SK-N-SH treated with all-trans-retinoic acid at 6 μM for 48 hours (cell line): ENCODE measurements around the gene COL25A1.

Source experiments
- ATAC-seq: fragments of 200-7000 bp; cut with Tn5 transposase; 3 replicates; pipeline ENCODE4 v1.9.1; 2020; ENCODE audit warnings: mild to moderate bottlenecking, moderate library complexity
- ARNTL ChIP-seq: fragments of 450-650 bp; formaldehyde crosslinking; IDR thresholded peaks from 2 replicates; pipeline ENCODE4 v1.5.0; 2020; ENCODE audit warnings: low read depth, mild to moderate bottlenecking, moderate library complexity, borderline replicate concordance
- BACH2 ChIP-seq: fragments of 250-450 bp; sonication (Bioruptor Pico); IDR thresholded peaks from 2 replicates; pipeline ENCODE4 v1.9.0; 2021; ENCODE audit warnings: mild to moderate bottlenecking, borderline replicate concordance
- CSDC2 ChIP-seq: fragments of 250-450 bp; sonication (Bioruptor Pico); IDR thresholded peaks from 2 replicates; pipeline ENCODE4 v1.5.0; 2020; ENCODE audit warnings: mild to moderate bottlenecking, moderate library complexity
- ESRRG ChIP-seq: fragments of 250-450 bp; sonication (Bioruptor Pico); IDR thresholded peaks from 2 replicates; pipeline ENCODE4 v1.6.1; 2021; ENCODE audit warnings: mild to moderate bottlenecking
- GLIS3 ChIP-seq: fragments of 250-450 bp; sonication (Bioruptor Pico); IDR thresholded peaks from 2 replicates; pipeline ENCODE4 v1.5.0; 2020; ENCODE audit warnings: mild to moderate bottlenecking, moderate library complexity
- OSR1 ChIP-seq: fragments of 250-450 bp; sonication (Bioruptor Pico); IDR thresholded peaks from 2 replicates; pipeline ENCODE4 v1.8.0; 2022; ENCODE audit warnings: moderate library complexity, mild to moderate bottlenecking, inconsistent platforms
- PPARA ChIP-seq: fragments of 250-450 bp; sonication (Bioruptor Pico); IDR thresholded peaks from 2 replicates; pipeline ENCODE4 v1.5.0; 2020; ENCODE audit warnings: mild to moderate bottlenecking, borderline replicate concordance
- RARB ChIP-seq: fragments of 250-450 bp; sonication (Bioruptor Pico); IDR thresholded peaks from 2 replicates; pipeline ENCODE4 v1.8.0; 2021; ENCODE audit warnings: mild to moderate bottlenecking, moderate library complexity
- SNAI2 ChIP-seq: fragments of 250-450 bp; sonication (Bioruptor Pico); IDR thresholded peaks from 2 replicates; pipeline ENCODE4 v1.5.0; 2020; ENCODE audit warnings: mild to moderate bottlenecking, moderate library complexity
- TCF4 ChIP-seq: fragments of 250-450 bp; sonication (Bioruptor Pico); IDR thresholded peaks from 2 replicates; pipeline ENCODE4 v1.8.0; 2021; ENCODE audit warnings: mild to moderate bottlenecking, moderate library complexity, borderline replicate concordance
- TOX ChIP-seq: fragments of 250-450 bp; sonication (Bioruptor Pico); IDR thresholded peaks from 2 replicates; pipeline ENCODE4 v1.8.0; 2021; ENCODE audit warnings: mild to moderate bottlenecking, moderate library complexity, borderline replicate concordance
- ZC3H10 ChIP-seq: fragments of 250-450 bp; sonication (Bioruptor Pico); IDR thresholded peaks from 2 replicates; pipeline ENCODE4 v1.5.1; 2021; ENCODE audit warnings: mild to moderate bottlenecking, moderate library complexity
- ZFP3 ChIP-seq: fragments of 250-450 bp; sonication (Bioruptor Pico); IDR thresholded peaks from 2 replicates; pipeline ENCODE4 v1.5.0; 2020; ENCODE audit warnings: mild to moderate bottlenecking, moderate library complexity
- ZFP30 ChIP-seq: fragments of 450-650 bp; formaldehyde crosslinking; IDR thresholded peaks from 2 replicates; pipeline ENCODE4 v1.5.0; 2022; ENCODE audit warnings: mild to moderate bottlenecking, moderate library complexity
- ZNF565 ChIP-seq: fragments of 450-650 bp; formaldehyde crosslinking; conservative IDR thresholded peaks from 2 replicates; pipeline ENCODE4 v1.5.0; 2020; ENCODE audit warnings: low read depth, mild to moderate bottlenecking, moderate library complexity
- ZNF8 ChIP-seq: fragments of 450-650 bp; formaldehyde crosslinking; IDR thresholded peaks from 2 replicates; pipeline ENCODE4 v1.5.0; 2020; ENCODE audit warnings: mild to moderate bottlenecking, moderate library complexity
- TF ChIP-seq, protein P1 (sequence below): fragments of 250-450 bp; sonication (Bioruptor Pico); IDR thresholded peaks from 2 replicates; pipeline ENCODE4 v1.5.1; 2021; ENCODE audit warnings: mild to moderate bottlenecking, moderate library complexity
- TF ChIP-seq, protein P2 (sequence below): fragments of 250-450 bp; sonication (Bioruptor Pico); IDR thresholded peaks from 2 replicates; pipeline ENCODE4 v1.8.0; 2021; ENCODE audit warnings: low read depth, mild to moderate bottlenecking, moderate library complexity, borderline replicate concordance
- TF ChIP-seq, protein P3 (sequence below): fragments of 250-450 bp; sonication (Bioruptor Pico); IDR thresholded peaks from 2 replicates; pipeline ENCODE4 v1.5.0; 2020; ENCODE audit warnings: mild to moderate bottlenecking, moderate library complexity
- TF ChIP-seq, protein P4 (sequence below): fragments of 250-450 bp; sonication (Bioruptor Pico); IDR thresholded peaks from 2 replicates; pipeline ENCODE4 v1.8.0; 2020; ENCODE audit warnings: mild to moderate bottlenecking, moderate library complexity, borderline replicate concordance
- TF ChIP-seq, protein P5 (sequence below): fragments of 250-450 bp; sonication (Bioruptor Pico); IDR thresholded peaks from 2 replicates; pipeline ENCODE4 v1.5.1; 2020; ENCODE audit warnings: low read depth, mild to moderate bottlenecking, moderate library complexity

COL25A1 gene

DNA sequence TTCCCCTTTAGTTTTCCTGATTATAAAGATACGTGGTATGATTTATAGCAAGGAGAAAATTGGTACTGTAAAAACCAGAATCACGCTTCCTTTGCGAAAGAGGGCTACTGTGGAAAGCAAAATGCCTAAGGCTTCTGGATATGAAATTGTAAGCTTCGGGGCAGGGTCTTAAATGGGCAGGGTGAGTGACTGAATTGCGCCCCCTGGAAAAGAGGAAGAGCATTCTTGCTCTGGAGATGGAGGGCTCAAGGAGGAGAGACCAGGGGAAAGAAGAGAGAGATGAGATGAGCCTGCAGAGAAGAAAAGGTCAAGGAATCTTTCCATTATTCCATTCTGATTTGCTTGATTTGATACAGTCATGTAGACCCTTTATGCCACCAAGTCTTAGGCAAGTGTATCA lies 526.5 kb downstream of the COL25A1 start:
- ATAC-seq, result no peak
- TF ChIP-seq, protein P1, sequence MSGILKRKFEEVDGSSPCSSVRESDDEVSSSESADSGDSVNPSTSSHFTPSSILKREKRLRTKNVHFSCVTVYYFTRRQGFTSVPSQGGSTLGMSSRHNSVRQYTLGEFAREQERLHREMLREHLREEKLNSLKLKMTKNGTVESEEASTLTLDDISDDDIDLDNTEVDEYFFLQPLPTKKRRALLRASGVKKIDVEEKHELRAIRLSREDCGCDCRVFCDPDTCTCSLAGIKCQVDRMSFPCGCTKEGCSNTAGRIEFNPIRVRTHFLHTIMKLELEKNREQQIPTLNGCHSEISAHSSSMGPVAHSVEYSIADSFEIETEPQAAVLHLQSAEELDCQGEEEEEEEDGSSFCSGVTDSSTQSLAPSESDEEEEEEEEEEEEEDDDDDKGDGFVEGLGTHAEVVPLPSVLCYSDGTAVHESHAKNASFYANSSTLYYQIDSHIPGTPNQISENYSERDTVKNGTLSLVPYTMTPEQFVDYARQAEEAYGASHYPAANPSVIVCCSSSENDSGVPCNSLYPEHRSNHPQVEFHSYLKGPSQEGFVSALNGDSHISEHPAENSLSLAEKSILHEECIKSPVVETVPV (CRISPR knock-in tag), result no peak
- TF ChIP-seq ZFP3 (CRISPR knock-in tag) (no peak), BACH2 (CRISPR knock-in tag) (no peak), ZNF8 (no peak), OSR1 (no peak), CSDC2 (CRISPR knock-in tag) (no peak), ZFP30 (CRISPR knock-in tag) (no peak), TOX (CRISPR knock-in tag) (no peak), ESRRG (CRISPR knock-in tag) (no peak), ARNTL (CRISPR knock-in tag) (no peak)
- TF ChIP-seq, all 23 proteins: peak for 0

DNA sequence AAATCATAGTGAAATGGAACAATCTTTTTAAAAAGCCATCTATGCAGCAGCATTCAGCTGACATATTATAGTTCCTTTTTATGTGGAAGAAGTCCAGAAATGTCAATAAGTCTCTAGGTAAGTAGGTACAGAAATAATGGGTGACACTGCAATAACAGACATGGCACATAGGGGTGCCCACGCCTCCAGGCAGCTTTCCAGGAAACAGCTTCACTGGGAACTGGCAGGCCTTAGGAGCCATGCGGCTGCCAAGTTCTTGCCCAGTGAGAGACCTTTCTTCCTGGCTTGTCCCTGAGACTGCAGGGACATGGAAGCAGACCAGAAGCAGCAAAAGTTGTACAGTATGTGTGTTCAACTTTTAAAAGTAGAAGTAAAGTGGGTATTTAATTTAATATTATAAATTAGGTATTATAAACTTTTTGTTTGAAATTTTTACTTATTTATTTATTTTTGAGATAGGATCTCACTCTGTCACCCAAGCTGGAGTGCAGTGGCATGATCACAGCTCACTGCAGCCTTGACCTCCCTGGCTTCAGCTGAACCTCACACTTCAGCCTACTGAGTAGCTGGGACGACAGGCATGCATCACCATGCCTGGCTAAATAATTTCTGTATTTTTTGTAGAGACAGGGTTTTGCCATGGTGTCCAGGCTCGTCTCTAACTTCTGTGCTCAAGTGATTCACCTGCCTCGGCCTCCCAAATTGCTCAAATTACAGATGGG lies 527.5 kb downstream of the COL25A1 start:
- no peak for ATAC-seq
- TF ChIP-seq ZFP30 (CRISPR knock-in tag) (no peak), ZFP3 (CRISPR knock-in tag) (no peak), ZC3H10 (CRISPR knock-in tag) (no peak), BACH2 (CRISPR knock-in tag) (no peak), ESRRG (CRISPR knock-in tag) (no peak), SNAI2 (no peak), TOX (CRISPR knock-in tag) (no peak), ARNTL (CRISPR knock-in tag) (no peak), GLIS3 (no peak), RARB (no peak), ZNF565 (CRISPR knock-in tag) (no peak), TCF4 (CRISPR knock-in tag) (no peak), PPARA (CRISPR knock-in tag) (no peak), OSR1 (no peak), CSDC2 (CRISPR knock-in tag) (no peak)
- TF ChIP-seq, protein P2, sequence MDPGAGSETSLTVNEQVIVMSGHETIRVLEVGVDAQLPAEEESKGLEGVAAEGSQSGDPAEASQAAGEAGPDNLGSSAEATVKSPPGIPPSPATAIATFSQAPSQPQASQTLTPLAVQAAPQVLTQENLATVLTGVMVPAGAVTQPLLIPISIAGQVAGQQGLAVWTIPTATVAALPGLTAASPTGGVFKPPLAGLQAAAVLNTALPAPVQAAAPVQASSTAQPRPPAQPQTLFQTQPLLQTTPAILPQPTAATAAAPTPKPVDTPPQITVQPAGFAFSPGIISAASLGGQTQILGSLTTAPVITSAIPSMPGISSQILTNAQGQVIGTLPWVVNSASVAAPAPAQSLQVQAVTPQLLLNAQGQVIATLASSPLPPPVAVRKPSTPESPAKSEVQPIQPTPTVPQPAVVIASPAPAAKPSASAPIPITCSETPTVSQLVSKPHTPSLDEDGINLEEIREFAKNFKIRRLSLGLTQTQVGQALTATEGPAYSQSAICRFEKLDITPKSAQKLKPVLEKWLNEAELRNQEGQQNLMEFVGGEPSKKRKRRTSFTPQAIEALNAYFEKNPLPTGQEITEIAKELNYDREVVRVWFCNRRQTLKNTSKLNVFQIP (CRISPR knock-in tag), result no peak
- TF ChIP-seq, protein P3, sequence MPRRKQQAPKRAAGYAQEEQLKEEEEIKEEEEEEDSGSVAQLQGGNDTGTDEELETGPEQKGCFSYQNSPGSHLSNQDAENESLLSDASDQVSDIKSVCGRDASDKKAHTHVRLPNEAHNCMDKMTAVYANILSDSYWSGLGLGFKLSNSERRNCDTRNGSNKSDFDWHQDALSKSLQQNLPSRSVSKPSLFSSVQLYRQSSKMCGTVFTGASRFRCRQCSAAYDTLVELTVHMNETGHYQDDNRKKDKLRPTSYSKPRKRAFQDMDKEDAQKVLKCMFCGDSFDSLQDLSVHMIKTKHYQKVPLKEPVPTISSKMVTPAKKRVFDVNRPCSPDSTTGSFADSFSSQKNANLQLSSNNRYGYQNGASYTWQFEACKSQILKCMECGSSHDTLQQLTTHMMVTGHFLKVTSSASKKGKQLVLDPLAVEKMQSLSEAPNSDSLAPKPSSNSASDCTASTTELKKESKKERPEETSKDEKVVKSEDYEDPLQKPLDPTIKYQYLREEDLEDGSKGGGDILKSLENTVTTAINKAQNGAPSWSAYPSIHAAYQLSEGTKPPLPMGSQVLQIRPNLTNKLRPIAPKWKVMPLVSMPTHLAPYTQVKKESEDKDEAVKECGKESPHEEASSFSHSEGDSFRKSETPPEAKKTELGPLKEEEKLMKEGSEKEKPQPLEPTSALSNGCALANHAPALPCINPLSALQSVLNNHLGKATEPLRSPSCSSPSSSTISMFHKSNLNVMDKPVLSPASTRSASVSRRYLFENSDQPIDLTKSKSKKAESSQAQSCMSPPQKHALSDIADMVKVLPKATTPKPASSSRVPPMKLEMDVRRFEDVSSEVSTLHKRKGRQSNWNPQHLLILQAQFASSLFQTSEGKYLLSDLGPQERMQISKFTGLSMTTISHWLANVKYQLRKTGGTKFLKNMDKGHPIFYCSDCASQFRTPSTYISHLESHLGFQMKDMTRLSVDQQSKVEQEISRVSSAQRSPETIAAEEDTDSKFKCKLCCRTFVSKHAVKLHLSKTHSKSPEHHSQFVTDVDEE (CRISPR knock-in tag), result no peak
- TF ChIP-seq, protein P4, sequence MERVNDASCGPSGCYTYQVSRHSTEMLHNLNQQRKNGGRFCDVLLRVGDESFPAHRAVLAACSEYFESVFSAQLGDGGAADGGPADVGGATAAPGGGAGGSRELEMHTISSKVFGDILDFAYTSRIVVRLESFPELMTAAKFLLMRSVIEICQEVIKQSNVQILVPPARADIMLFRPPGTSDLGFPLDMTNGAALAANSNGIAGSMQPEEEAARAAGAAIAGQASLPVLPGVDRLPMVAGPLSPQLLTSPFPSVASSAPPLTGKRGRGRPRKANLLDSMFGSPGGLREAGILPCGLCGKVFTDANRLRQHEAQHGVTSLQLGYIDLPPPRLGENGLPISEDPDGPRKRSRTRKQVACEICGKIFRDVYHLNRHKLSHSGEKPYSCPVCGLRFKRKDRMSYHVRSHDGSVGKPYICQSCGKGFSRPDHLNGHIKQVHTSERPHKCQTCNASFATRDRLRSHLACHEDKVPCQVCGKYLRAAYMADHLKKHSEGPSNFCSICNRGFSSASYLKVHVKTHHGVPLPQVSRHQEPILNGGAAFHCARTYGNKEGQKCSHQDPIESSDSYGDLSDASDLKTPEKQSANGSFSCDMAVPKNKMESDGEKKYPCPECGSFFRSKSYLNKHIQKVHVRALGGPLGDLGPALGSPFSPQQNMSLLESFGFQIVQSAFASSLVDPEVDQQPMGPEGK (CRISPR knock-in tag), result no peak
- TF ChIP-seq, protein P1 (CRISPR knock-in tag), result no peak
- TF ChIP-seq, protein P5, sequence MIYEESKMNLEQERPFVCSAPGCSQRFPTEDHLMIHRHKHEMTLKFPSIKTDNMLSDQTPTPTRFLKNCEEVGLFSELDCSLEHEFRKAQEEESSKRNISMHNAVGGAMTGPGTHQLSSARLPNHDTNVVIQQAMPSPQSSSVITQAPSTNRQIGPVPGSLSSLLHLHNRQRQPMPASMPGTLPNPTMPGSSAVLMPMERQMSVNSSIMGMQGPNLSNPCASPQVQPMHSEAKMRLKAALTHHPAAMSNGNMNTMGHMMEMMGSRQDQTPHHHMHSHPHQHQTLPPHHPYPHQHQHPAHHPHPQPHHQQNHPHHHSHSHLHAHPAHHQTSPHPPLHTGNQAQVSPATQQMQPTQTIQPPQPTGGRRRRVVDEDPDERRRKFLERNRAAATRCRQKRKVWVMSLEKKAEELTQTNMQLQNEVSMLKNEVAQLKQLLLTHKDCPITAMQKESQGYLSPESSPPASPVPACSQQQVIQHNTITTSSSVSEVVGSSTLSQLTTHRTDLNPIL, result no peak
